HCT116 (cell line): ENCODE data around the gene PLD6. TPM values are rescaled to one million over a fixed set of nuclear protein-coding genes. Genes with fewer than 3 reads are reported as not detected.

Experiments used
- ATAC-seq: fragments of 200-7000 bp; cut with Tn5 transposase; 2 replicates; pipeline ENCODE4 v1.9.1; 2020; ENCODE audit warnings: mild to moderate bottlenecking, moderate library complexity
- BruUV-seq: library from RNA; stranded (reverse); fragments of 400-500 nt; replicated peaks from 2 replicates; lab custom pipeline; 2021; lab: Mats Ljungman, UMichigan
- CTCF ChIA-PET: fragments of 300-600 bp; sonication (Branson Sonifier 250); formaldehyde crosslinking; loops from one replicate; lab custom pipeline; 2021; ENCODE audit warnings: antibody characterized with exemption; lab: Charles Lee
- POLR2A ChIA-PET: fragments of 300-600, 350-600 bp; sonication (Branson Sonifier 250); formaldehyde crosslinking; loops from one replicate; lab custom pipeline; 2021; ENCODE audit warnings: antibody characterized with exemption; lab: Charles Lee
- RAD21 ChIA-PET, 2 experiments: fragments of 300-600 bp; sonication (Branson Sonifier 250); formaldehyde crosslinking; loops; one replicate each; lab custom pipeline; 2023; ENCODE audit warnings: low total read pairs in 2 of 2; ENCODE audit not compliant: uncharacterized antibody in 2 of 2, unreplicated experiment in 2 of 2, low non-redundant PET in 1 of 2; lab: Charles Lee
- DNase-seq: peaks from one replicate; pipeline ENCODE4 v3.0.0-alpha.2; 2010; ENCODE audit warnings: low read depth, low spot score
- H2AFZ ChIP-seq: fragments of 200-600 bp; shearing (Covaris generic), sonication (generic); 2 replicates; pipeline ENCODE4 v1.6.1; 2017; ENCODE audit warnings: low read depth, mixed run types, mixed read lengths, antibody characterized with exemption, low read length; ENCODE audit not compliant: poor library complexity, severe bottlenecking
- H3K27ac ChIP-seq: 2 replicates; pipeline ENCODE4 v1.5.1; 2012; ENCODE audit warnings: low read depth, low read length
- H3K27me3 ChIP-seq: fragments of 200-600 bp; sonication (generic); 2 replicates; pipeline ENCODE4 v1.6.1; 2016; ENCODE audit warnings: mixed run types, low read length, mixed read lengths; ENCODE audit not compliant: insufficient read depth
- H3K36me3 ChIP-seq, 2 experiments: fragments of 200-500 bp in 1 of 2; fragments of 200-600 bp in 1 of 2; sonication (Bioruptor generic) in 1 of 2; sonication (generic) in 1 of 2; 2 replicates each; pipeline versions ENCODE4 v1.5.1 to v1.6.1; 2014 to 2016; ENCODE audit warnings: low read length in 2 of 2, inconsistent platforms in 1 of 2, mixed read lengths in 1 of 2, mixed run types in 1 of 2; ENCODE audit not compliant: insufficient read depth in 2 of 2, control insufficient read depth in 1 of 2
- H3K4me1 ChIP-seq, 2 experiments: fragments of 200-600 bp in 1 of 2; sonication (generic) in 1 of 2; 2 replicates each; pipeline versions ENCODE4 v1.5.1 to v1.6.1; 2012 to 2017; ENCODE audit warnings: low read length in 2 of 2, inconsistent platforms in 1 of 2, mild to moderate bottlenecking in 1 of 2, mixed read lengths in 1 of 2, mixed run types in 1 of 2, moderate library complexity in 1 of 2; ENCODE audit not compliant: insufficient read depth in 2 of 2, control insufficient read depth in 1 of 2
- H3K4me2 ChIP-seq: fragments of 200-600 bp; sonication (generic); 2 replicates; pipeline ENCODE4 v1.6.1; 2017; ENCODE audit warnings: mixed run types, low read length, mixed read lengths
- H3K4me3 ChIP-seq, 2 experiments: fragments of 200-600 bp in 1 of 2; sonication (generic) in 1 of 2; replicated peaks in 1 of 2; 2 replicates each; pipeline ENCODE4 v1.5.1; 2011 to 2016; ENCODE audit warnings: low read length in 2 of 2, control low read depth in 1 of 2, low read depth in 1 of 2, mild to moderate bottlenecking in 1 of 2, mixed read lengths in 1 of 2, mixed run types in 1 of 2
- H3K79me2 ChIP-seq: fragments of 200-600 bp; sonication (generic); 2 replicates; pipeline ENCODE4 v1.6.1; 2017; ENCODE audit warnings: mild to moderate bottlenecking, mixed run types, low read length, moderate library complexity, mixed read lengths; ENCODE audit not compliant: insufficient read depth
- H3K9ac ChIP-seq: fragments of 200-600 bp; sonication (generic); 2 replicates; pipeline ENCODE4 v1.6.1; 2016; ENCODE audit warnings: low read length, mixed read lengths
- H3K9me2 ChIP-seq: fragments of 200-600 bp; sonication (generic), shearing (Covaris generic); 2 replicates; pipeline ENCODE4 v1.6.1; 2017; ENCODE audit warnings: mixed run types, mild to moderate bottlenecking, moderate library complexity; ENCODE audit not compliant: insufficient read depth
- H3K9me3 ChIP-seq, 2 experiments: fragments of 200-500 bp in 1 of 2; fragments of 200-600 bp in 1 of 2; sonication (Bioruptor generic) in 1 of 2; sonication (generic) in 1 of 2; 2 replicates each; pipeline ENCODE4 v1.6.1; 2014 to 2017; ENCODE audit warnings: low read length in 2 of 2, mixed read lengths in 2 of 2, inconsistent platforms in 1 of 2, low read depth in 1 of 2, mild to moderate bottlenecking in 1 of 2, mixed run types in 1 of 2, moderate library complexity in 1 of 2; ENCODE audit not compliant: control insufficient read depth in 1 of 2, insufficient read depth in 1 of 2
- H4K20me1 ChIP-seq: fragments of 200-600 bp; sonication (generic), shearing (Covaris generic); 2 replicates; pipeline ENCODE4 v1.6.1; 2017; ENCODE audit warnings: mixed run types, mild to moderate bottlenecking, moderate library complexity; ENCODE audit not compliant: insufficient read depth
- ATF3 ChIP-seq: IDR thresholded peaks from 2 replicates; pipeline ENCODE4 v1.6.1; 2012
- EGR1 ChIP-seq: IDR thresholded peaks from 2 replicates; pipeline ENCODE4 v1.6.1; 2012; ENCODE audit warnings: low read depth
- ELF1 ChIP-seq: IDR thresholded peaks from 2 replicates; pipeline ENCODE4 v1.6.1; 2012; ENCODE audit warnings: low read depth, borderline replicate concordance
- EZH2 ChIP-seq: fragments of 200-600 bp; sonication (generic); IDR thresholded peaks from 2 replicates; pipeline ENCODE4 v1.6.1; 2017; ENCODE audit warnings: antibody characterized with exemption, mixed run types
- FOSL1 ChIP-seq: IDR thresholded peaks from 2 replicates; pipeline ENCODE4 v1.6.1; 2012; ENCODE audit warnings: low read depth
- JUND ChIP-seq: IDR thresholded peaks from 2 replicates; pipeline ENCODE4 v1.6.1; 2012
- SIN3A ChIP-seq: IDR thresholded peaks from 2 replicates; pipeline ENCODE4 v1.6.1; 2012; ENCODE audit warnings: low read depth
- SRF ChIP-seq: IDR thresholded peaks from 2 replicates; pipeline ENCODE4 v1.6.1; 2012; ENCODE audit warnings: low read depth
- YY1 ChIP-seq: IDR thresholded peaks from 2 replicates; pipeline ENCODE4 v1.6.1; 2011; ENCODE audit warnings: low read length, low read depth, moderate library complexity, mild to moderate bottlenecking; ENCODE audit not compliant: insufficient replicate concordance; ENCODE audit errors: extremely low read depth
- ZFX ChIP-seq: fragments of 450-650 bp; IDR thresholded peaks from 2 replicates; pipeline ENCODE4 v1.6.1; 2017
- ZNF274 ChIP-seq: fragments of 200-500 bp; sonication (Bioruptor generic); IDR thresholded peaks from 2 replicates; pipeline ENCODE4 v1.6.1; 2014; ENCODE audit warnings: mild to moderate bottlenecking, low read depth, low read length, inconsistent platforms
- intact Hi-C: fragments of 100-400 bp; cut with micrococcal nuclease; formaldehyde crosslinking; loops from 2 replicates; pipeline ENCODE4 v1.10.0; 2022
- total RNA-seq: library from RNA; stranded (reverse); gene quantifications from one replicate; pipeline ENCODE4 v1.2.1, GENCODE V29; 2021; ENCODE audit not compliant: unreplicated experiment
- TF ChIP-seq, protein P1 (sequence below): IDR thresholded peaks from 2 replicates; pipeline ENCODE4 v1.6.1; 2011; ENCODE audit warnings: mild to moderate bottlenecking, low read length, moderate library complexity; ENCODE audit not compliant: insufficient replicate concordance; ENCODE audit errors: extremely low read depth
- TF ChIP-seq, protein P2 (sequence below): IDR thresholded peaks from 2 replicates; pipeline ENCODE4 v1.6.1; 2012

The PLD6 gene
- total RNA-seq, 1 experiment from 2014 or later = 15.6 TPM

DNA sequence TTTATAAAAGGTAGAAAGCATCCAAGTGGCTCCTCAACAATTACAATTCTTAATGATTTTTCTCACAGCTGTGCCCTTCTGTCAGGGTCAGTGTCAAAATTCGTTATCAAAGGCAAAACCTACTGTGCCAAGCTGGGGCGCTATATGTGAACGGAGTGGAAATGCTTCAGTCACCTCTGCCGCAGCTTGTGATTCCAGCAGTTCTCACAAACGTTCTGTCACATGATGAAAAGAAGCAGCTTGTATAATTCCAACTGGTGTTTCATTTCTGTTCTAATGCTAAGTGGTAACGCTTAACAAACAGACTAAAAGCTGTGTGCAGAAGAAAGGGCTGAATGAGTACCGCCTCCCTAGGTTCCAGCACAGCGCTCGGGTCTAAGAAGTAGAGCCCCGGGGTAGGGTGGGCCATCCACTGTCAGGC is 14.2 kb downstream of the PLD6 start:
- ChIA-PET CTCF (no interaction called here), RAD21 (no interaction called here), POLR2A (no interaction called here)
- Histone ChIP-seq H3K36me3 (peaks cover 0 to 10% of the 10 kb centered on the region in 2 experiments; a peak in 1 of 4 replicates), H3K27ac (no peak overlapping the region), H3K4me2 (no peak overlapping the region), H2AFZ (no peak overlapping the region), H3K4me1 (peaks cover 0 to 18% of the 10 kb centered on the region in 2 experiments; a peak in 2 of 4 replicates), H4K20me1 (peaks cover 3% of the 10 kb centered on the region; the same call in 1 of the 2 replicates), H3K79me2 (no peaks in the 10 kb centered on the region)
- intact Hi-C loops = no loop called here
- ATAC-seq = no peak
- BruUV-seq = no TSS peak
- DNase-seq = no peak
- no peak for TF ChIP-seq ZNF274
- TF ChIP-seq FOSL1 = no peak
- TF ChIP-seq EZH2 = no peak
- no peak for TF ChIP-seq SIN3A
- TF ChIP-seq ZFX = no peak
- TF ChIP-seq ATF3 = no peak
- no peak for TF ChIP-seq YY1
- no peak for TF ChIP-seq ELF1
- TF ChIP-seq EGR1 = no peak
- no peak for TF ChIP-seq SRF
- TF ChIP-seq, protein P1, sequence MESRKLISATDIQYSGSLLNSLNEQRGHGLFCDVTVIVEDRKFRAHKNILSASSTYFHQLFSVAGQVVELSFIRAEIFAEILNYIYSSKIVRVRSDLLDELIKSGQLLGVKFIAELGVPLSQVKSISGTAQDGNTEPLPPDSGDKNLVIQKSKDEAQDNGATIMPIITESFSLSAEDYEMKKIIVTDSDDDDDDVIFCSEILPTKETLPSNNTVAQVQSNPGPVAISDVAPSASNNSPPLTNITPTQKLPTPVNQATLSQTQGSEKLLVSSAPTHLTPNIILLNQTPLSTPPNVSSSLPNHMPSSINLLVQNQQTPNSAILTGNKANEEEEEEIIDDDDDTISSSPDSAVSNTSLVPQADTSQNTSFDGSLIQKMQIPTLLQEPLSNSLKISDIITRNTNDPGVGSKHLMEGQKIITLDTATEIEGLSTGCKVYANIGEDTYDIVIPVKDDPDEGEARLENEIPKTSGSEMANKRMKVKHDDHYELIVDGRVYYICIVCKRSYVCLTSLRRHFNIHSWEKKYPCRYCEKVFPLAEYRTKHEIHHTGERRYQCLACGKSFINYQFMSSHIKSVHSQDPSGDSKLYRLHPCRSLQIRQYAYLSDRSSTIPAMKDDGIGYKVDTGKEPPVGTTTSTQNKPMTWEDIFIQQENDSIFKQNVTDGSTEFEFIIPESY = no peak
- TF ChIP-seq JUND = no peak
- TF ChIP-seq, protein P2, sequence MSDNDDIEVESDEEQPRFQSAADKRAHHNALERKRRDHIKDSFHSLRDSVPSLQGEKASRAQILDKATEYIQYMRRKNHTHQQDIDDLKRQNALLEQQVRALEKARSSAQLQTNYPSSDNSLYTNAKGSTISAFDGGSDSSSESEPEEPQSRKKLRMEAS = no peak
- TF ChIP-seq, all 23 proteins: peak for 0
- Histone ChIP-seq H3K27me3 (no peaks in the 10 kb centered on the region), H3K9ac (no peak overlapping the region), H3K9me2 (no peaks in the 10 kb centered on the region), H3K4me3 (no peak overlapping the region), H3K9me3 (no peaks in the 10 kb centered on the region)
